T-helper 9 cell (primary cell): ENCODE data around the gene ZGLP1.
"Not testable (repeated sequence)": the region's sequence is repeated elsewhere in the genome, so short reads cannot be mapped to it uniquely, and the experiment has no call there.

Experiments used
- DNase-seq: peaks from one replicate; pipeline ENCODE4 v3.0.0-alpha.2; 2020

The ZGLP1 gene

DNA sequence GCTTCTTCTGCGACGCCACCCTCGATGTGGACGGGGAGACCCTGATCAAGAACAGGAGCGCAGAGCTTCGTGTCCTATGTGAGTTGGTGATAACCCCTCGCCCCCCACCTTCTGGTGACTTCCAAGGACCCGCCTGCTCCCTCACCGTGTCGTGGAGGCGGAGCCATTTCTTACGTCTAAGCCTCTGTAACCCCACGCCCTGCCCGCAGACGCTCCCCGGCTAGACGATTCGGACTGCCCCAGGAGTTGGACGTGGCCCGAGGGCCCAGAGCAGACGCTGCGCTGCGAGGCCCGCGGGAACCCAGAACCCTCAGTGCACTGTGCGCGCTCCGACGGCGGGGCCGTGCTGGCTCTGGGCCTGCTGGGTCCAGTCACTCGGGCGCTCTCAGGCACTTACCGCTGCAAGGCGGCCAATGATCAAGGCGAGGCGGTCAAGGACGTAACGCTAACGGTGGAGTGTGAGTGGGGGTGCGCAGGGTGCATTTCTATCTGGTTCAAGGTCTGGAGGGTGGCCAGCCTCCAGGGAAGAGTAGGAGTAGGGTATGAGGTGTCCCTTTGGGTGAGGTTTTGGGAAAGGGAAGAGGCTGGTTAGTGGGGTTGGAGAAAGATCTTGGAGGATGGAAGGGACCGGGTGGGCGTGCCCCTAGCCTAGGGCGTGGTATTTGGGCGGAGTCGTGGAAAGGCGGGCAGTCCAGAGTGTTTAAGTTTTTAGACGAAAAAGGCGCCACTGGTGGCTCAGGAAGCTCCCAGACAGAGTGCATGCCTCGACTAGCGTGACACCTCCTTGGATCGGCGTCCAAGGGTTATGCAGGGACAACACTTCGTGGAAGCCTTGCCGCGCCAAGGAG lies 16.6 kb downstream of the ZGLP1 start:
- no peak for DNase-seq

DNA sequence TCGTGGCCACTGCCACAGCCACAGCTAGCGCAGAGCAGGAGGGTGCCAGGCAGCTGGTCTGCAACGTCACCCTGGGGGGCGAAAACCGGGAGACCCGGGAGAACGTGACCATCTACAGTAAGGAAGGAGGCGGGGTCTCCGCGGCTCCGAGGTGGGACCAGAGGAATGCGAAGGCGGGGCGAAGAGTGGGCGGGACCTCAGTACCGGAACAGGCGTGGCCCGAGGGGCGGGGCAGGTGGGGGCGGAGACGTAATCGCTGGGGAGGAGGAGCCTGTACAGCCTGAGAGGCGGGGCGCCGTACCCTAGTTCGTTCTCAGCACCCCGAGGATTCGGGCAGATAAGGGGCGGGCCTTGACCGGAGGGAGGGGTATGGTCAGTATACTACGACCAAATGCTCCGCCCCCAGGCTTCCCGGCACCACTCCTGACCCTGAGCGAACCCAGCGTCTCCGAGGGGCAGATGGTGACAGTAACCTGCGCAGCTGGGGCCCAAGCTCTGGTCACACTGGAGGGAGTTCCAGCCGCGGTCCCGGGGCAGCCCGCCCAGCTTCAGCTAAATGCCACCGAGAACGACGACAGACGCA lies 17.3 kb downstream of the ZGLP1 start:
- DNase-seq = peak; percentile 54

DNA sequence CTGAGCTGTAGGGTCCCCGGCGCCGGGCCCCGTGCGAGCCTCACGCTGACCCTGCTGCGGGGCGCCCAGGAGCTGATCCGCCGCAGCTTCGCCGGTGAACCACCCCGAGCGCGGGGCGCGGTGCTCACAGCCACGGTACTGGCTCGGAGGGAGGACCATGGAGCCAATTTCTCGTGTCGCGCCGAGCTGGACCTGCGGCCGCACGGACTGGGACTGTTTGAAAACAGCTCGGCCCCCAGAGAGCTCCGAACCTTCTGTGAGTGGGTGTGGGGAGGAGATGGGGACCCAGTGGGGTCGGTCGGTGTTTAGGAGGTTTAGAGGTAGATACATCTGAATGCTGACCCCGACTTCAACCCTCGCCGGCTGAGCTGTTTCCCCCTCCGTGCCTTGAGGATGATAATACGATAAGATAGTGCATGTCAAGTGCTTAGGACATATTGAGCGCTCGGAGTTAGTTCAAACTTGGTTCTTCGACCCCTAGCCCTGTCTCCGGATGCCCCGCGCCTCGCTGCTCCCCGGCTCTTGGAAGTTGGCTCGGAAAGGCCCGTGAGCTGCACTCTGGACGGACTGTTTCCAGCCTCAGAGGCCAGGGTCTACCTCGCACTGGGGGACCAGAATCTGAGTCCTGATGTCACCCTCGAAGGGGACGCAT lies 17.9 kb downstream of the ZGLP1 start:
- no peak for DNase-seq

DNA sequence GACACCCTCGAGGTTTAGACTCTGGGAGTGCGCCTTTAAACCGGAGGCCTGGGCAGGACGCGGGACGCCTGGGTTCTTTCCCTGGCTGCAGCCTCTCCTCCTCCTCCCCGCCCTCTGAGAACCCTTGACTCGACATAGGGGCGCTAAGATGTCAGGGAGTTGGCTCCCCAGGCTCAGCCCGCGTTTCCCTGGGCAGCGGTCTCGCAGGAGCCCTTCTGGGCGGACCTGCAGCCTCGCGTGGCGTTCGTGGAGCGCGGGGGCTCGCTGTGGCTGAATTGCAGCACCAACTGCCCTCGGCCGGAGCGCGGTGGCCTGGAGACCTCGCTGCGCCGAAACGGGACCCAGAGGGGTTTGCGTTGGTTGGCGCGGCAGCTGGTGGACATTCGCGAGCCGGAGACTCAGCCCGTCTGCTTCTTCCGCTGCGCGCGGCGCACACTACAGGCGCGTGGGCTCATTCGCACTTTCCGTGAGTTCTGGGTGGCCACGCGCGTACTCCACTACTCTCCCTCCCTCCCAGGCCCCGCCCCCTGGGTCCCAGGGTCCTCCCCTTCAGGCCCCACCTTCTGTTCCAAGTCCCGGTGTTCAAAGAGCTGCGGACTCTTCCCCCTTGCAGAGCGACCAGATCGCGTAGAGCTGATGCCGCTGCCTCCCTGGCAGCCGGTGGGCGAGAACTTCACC lies 18.6 kb downstream of the ZGLP1 start:
- peak; percentile 34 for DNase-seq

DNA sequence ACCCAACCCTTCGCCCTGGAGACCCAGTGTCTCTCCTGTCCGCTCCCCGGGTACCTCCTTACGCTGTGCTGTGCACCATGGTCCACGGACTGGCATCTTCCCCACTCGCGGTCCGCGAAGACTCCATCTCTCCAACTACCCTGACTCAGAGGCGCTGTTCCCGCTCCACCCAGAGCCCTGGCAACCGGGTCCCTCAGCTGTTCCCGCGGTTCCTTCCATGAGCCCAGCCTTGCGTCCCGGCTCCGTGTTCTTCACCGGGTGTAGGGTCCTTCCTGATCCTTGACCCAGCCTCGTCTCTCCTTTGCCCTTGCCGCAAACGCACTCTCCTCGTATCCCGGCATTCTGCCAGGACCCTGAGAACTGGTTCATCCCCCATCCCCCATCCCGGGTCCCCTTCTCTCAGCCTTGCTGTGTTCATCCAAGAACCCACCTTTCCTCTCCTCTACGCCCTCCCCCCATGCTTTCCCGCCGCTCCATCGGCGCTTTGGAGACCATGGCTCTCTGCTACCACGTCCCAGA lies 19.2 kb downstream of the ZGLP1 start:
- no peak for DNase-seq

DNA sequence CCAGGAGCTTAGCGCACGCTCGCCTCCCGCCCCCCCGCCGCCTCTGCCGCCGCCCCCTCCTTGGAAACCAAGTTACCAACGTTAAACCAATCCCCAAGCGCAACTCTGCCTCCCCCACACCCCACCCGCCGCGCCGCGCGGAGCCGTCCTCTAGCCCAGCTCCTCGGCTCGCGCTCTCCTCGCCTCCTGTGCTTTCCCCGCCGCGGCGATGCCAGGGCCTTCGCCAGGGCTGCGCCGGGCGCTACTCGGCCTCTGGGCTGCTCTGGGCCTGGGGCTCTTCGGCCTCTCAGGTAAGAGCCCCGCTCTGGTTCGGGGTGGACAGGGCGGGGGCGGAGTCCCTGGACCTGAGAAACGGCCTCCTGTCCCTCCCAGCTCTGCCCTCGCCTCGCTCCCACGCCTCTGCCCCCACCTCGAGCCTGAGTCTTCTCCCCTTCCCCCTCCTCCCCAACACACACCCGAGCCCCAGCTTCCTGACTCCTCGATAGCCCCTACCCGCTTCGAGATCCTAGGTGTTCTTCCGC lies 19.7 kb downstream of the ZGLP1 start, which contains the start of gene ICAM5:
Gene ICAM5, plus strand, starts transcription at position 117 of the 521 bp plus-strand sequence. Its CDS starts 92 bp downstream, at position 209.
- DNase-seq = no peak

GRCh38 chr19:10289167-10289835 lies 20.3 kb downstream of the ZGLP1 start:
- DNase-seq = peak; percentile 43

GRCh38 chr19:10288662-10289166 lies 20.9 kb downstream of the ZGLP1 start:
- DNase-seq = no peak

GRCh38 chr19:10286803-10287737 lies 22.5 kb downstream of the ZGLP1 start, which contains the start of gene ICAM4:
Gene ICAM4 (plus strand): TSS chr19:10286955. CDS start chr19:10287013, 58 bp downstream.
- DNase-seq = no peak

DNA sequence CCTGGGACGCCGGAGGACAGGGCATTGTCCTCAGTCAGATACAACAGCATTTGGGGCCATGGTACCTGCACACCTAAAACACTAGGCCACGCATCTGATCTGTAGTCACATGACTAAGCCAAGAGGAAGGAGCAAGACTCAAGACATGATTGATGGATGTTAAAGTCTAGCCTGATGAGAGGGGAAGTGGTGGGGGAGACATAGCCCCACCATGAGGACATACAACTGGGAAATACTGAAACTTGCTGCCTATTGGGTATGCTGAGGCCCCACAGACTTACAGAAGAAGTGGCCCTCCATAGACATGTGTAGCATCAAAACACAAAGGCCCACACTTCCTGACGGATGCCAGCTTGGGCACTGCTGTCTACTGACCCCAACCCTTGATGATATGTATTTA lies 24.2 kb downstream of the ZGLP1 start:
- DNase-seq = no peak

GRCh38 chr19:10284960-10285278 lies 24.7 kb downstream of the ZGLP1 start:
- DNase-seq = no peak

DNA sequence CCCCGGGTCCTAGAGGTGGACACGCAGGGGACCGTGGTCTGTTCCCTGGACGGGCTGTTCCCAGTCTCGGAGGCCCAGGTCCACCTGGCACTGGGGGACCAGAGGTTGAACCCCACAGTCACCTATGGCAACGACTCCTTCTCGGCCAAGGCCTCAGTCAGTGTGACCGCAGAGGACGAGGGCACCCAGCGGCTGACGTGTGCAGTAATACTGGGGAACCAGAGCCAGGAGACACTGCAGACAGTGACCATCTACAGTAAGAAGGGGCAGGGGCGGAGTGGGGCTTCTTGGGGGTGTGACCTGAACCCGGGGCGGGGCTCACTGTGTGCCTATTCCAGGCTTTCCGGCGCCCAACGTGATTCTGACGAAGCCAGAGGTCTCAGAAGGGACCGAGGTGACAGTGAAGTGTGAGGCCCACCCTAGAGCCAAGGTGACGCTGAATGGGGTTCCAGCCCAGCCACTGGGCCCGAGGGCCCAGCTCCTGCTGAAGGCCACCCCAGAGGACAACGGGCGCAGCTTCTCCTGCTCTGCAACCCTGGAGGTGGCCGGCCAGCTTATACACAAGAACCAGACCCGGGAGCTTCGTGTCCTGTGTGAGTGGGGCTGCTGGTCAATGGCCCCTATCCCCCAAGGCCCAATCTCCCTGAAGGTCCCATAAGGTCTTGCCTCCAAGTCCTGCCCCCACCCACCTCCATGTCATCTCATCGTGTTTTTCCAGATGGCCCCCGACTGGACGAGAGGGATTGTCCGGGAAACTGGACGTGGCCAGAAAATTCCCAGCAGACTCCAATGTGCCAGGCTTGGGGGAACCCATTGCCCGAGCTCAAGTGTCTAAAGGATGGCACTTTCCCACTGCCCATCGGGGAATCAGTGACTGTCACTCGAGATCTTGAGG lies 25.3 kb downstream of the ZGLP1 start:
- DNase-seq = no peak

GRCh38 chr19:10283301-10284064 lies 26.1 kb downstream of the ZGLP1 start:
- no peak for DNase-seq

GRCh38 chr19:10282043-10282442 lies 27.6 kb downstream of the ZGLP1 start:
- not testable (repeated sequence) for DNase-seq

GRCh38 chr19:10279737-10280442 lies 29.7 kb downstream of the ZGLP1 start:
- no peak for DNase-seq

DNA sequence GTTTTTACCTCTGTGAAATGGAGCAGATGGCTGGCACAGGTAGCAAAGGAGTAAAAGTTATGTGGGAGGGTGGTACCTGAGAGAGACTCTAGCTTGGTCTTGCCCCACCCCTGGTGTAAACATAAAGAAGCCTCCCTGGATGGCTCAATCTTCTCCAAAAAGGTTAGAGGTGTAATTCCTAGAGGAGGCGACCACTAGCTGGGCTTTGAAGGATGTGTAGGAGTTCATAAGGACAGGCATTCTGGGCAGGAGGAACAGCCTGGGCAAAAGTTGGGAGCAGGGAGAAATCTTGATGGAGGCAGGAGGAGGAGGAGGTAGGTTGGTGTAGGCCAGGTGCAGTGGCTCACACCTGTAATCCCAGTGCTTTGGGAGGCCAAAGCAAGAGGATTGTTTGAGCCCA lies 30.7 kb downstream of the ZGLP1 start:
- DNase-seq = no peak

DNA sequence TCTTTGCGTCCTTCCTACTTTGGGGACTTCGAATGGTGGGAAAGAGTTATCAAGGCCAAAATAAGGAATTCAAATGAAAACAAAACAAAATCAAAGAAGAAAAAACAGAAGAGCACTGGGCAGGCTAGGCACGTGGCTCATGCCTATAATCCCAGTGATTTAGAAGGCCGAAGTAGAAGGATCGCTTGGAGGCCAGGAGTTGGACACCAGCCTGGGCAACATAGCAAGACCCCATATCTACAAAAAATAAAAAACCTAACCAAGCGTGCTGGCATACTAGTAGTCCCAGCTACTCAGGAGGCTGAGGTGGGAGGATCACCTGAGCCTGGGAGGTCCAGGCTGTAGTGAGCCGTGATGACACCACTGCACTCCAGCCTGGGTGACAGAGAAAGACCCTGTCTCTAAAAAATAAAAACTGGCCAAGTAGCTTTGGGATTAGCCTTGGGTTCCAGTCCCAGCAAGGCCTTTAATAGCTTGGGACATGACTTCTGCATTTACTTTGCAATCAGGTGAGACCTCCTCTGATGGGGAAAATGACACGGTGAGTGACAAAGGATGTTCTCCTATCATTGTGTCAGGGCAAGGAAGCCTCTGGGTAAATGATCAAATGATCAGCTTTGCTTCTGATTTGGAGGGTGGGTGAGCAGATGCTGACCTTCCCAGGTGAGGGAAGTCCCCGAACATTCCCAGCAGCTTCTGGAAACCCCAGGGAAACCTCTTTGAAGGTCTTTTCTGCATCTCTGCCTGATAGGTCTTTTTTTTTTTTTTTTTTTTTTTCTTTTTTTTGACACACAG lies 31.6 kb downstream of the ZGLP1 start:
- DNase-seq = no peak
